HG02840 (cell line): ENCODE data around the gene TBC1D10A.
A peak's percentile ranks its signal among the peaks of the same experiment; 100 is the strongest.

Experiments used
- ATAC-seq: cut with Tn5 transposase; IDR thresholded peaks from one replicate; pipeline ENCODE4 v1.9.1; 2021; ENCODE audit warnings: mild to moderate bottlenecking, moderate library complexity, moderate number of reproducible peaks; ENCODE audit not compliant: unreplicated experiment, low FRiP score

The TBC1D10A gene

GRCh38 chr22:30326706-30327362, at the start of gene TBC1D10A:
Gene TBC1D10A, minus strand, starts transcription at chr22:30326941. Its CDS starts 60 bp downstream, at chr22:30326881.
- ATAC-seq: peak; percentile 84

- no peak for ATAC-seq
Measured at GRCh38 chr22:30375312-30375849, 48.6 kb upstream of the TBC1D10A start.

GRCh38 chr22:30373331-30374325, 46.9 kb upstream of the TBC1D10A start:
- no peak for ATAC-seq

GRCh38 chr22:30372915-30373314, 46.2 kb upstream of the TBC1D10A start:
- ATAC-seq: no peak

GRCh38 chr22:30371981-30372380, 45.2 kb upstream of the TBC1D10A start:
- ATAC-seq: no peak

GRCh38 chr22:30371321-30371720, 44.6 kb upstream of the TBC1D10A start:
- ATAC-seq: no peak

GRCh38 chr22:30370641-30371230, 44.0 kb upstream of the TBC1D10A start:
- ATAC-seq: no peak

GRCh38 chr22:30368420-30368819, 41.7 kb upstream of the TBC1D10A start:
- ATAC-seq: no peak

GRCh38 chr22:30365891-30366290, 39.1 kb upstream of the TBC1D10A start:
- ATAC-seq: no peak

GRCh38 chr22:30362651-30363281, 36.0 kb upstream of the TBC1D10A start:
- ATAC-seq: no peak

- no peak for ATAC-seq
Measured at GRCh38 chr22:30361916-30362650, 35.3 kb upstream of the TBC1D10A start.

- no peak for ATAC-seq
Measured at GRCh38 chr22:30358541-30358940, 31.8 kb upstream of the TBC1D10A start.

- no peak for ATAC-seq
Measured at GRCh38 chr22:30357650-30358215, 31.0 kb upstream of the TBC1D10A start.

- ATAC-seq: no peak
Measured at GRCh38 chr22:30357236-30357570, 30.5 kb upstream of the TBC1D10A start.

GRCh38 chr22:30356449-30357235, 29.9 kb upstream of the TBC1D10A start, which contains the start of the genes CCDC157 and SF3A1:
Gene CCDC157, plus strand, starts transcription at chr22:30357007. Its CDS starts 8,994 bp downstream, at chr22:30366001.
Gene SF3A1, minus strand, starts transcription at chr22:30356894. Its CDS starts 102 bp downstream, at chr22:30356792.
- peak; percentile 92 for ATAC-seq

- no peak for ATAC-seq
Measured at GRCh38 chr22:30354644-30355043, 27.9 kb upstream of the TBC1D10A start.

- no peak for ATAC-seq
Measured at GRCh38 chr22:30351226-30351625, 24.5 kb upstream of the TBC1D10A start.

- ATAC-seq: no peak
Measured at GRCh38 chr22:30348809-30349208, 22.1 kb upstream of the TBC1D10A start.
